ENCODE results near the gene ANKH. TPM values are rescaled to one million over a fixed set of nuclear protein-coding genes. Genes with fewer than 3 reads are reported as not detected.

The ANKH gene
- total RNA-seq, 1 experiment from 2014 or later, result 65.2 TPM

- Histone ChIP-seq H3K36me3 (ENCODE audit: control insufficient read depth in 1 of 2, insufficient read depth in 2 of 2, low read length in 2 of 2) (peaks cover 0 to 20% of the 10 kb centered on the region in 2 experiments), H2AFZ (ENCODE audit: low read depth, low read length, poor library complexity, severe bottlenecking) (no peak overlapping the region), H3K4me1 (ENCODE audit: control insufficient read depth in 1 of 2, insufficient read depth in 2 of 2, low read length in 2 of 2) (no peaks in the 10 kb centered on the region), H3K4me2 (ENCODE audit: low read length) (no peak overlapping the region), H3K27me3 (ENCODE audit: insufficient read depth, low read length) (no peaks in the 10 kb centered on the region), H4K20me1 (ENCODE audit: insufficient read depth) (no peaks in the 10 kb centered on the region), H3K9me2 (ENCODE audit: insufficient read depth) (no peaks in the 10 kb centered on the region), H3K9me3 (ENCODE audit: control insufficient read depth in 1 of 2, insufficient read depth in 1 of 2, low read depth in 1 of 2, low read length in 2 of 2) (no peaks in the 10 kb centered on the region), H3K9ac (ENCODE audit: low read length) (no peak overlapping the region), H3K4me3 (replicated peaks in 1 of 2; ENCODE audit: low read depth in 1 of 2, low read length in 2 of 2) (no peak overlapping the region), H3K79me2 (ENCODE audit: insufficient read depth, low read length) (no peaks in the 10 kb centered on the region), H3K27ac (ENCODE audit: low read depth, low read length) (no peak overlapping the region)
- CTCF ChIA-PET, result no interaction called here
- POLR2A ChIA-PET, result no interaction called here
- DNase-seq (ENCODE audit: low read depth, low spot score) (no peak), ATAC-seq (no peak)
- RAD21 ChIA-PET (ENCODE audit: low non-redundant PET in 1 of 2, low total read pairs in 2 of 2, uncharacterized antibody in 2 of 2, unreplicated experiment in 2 of 2), result no interaction called here
- TF ChIP-seq ZNF274 (IDR thresholded peaks at IDR 0.05; ENCODE audit: low read depth, low read length), result no peak
- TF ChIP-seq ZBTB33 (IDR thresholded peaks at IDR 0.05; ENCODE audit: extremely low read depth, insufficient replicate concordance, low read length), result no peak
- no peak for TF ChIP-seq ELF1 (IDR thresholded peaks at IDR 0.05; ENCODE audit: borderline replicate concordance, low read depth)
- TF ChIP-seq POLR2AphosphoS5 (IDR thresholded peaks at IDR 0.05; ENCODE audit: low read depth, low read length), result no peak
- TF ChIP-seq POLR2A (IDR thresholded peaks at IDR 0.05; ENCODE audit: borderline replicate concordance, extremely low read depth, insufficient read depth, insufficient read length), result no peak
- TF ChIP-seq CBX3 (IDR thresholded peaks at IDR 0.05; ENCODE audit: low read depth), result no peak
- TF ChIP-seq, protein P1, sequence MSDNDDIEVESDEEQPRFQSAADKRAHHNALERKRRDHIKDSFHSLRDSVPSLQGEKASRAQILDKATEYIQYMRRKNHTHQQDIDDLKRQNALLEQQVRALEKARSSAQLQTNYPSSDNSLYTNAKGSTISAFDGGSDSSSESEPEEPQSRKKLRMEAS (IDR thresholded peaks at IDR 0.05), result no peak
- TF ChIP-seq SRF (IDR thresholded peaks at IDR 0.05; ENCODE audit: low read depth), result no peak
- no peak for TF ChIP-seq EGR1 (IDR thresholded peaks at IDR 0.05; ENCODE audit: low read depth)
- TF ChIP-seq ZFX (IDR thresholded peaks at IDR 0.05), result no peak
- TF ChIP-seq ATF3 (IDR thresholded peaks at IDR 0.05), result no peak
- no peak for TF ChIP-seq CTCF (IDR thresholded peaks at IDR 0.05 in 2 of 3, conservative IDR thresholded peaks at IDR 0.05 in 1 of 3; ENCODE audit: borderline replicate concordance in 1 of 3, insufficient read depth in 1 of 3, low read depth in 2 of 3, low read length in 2 of 3)
- TF ChIP-seq FOSL1 (IDR thresholded peaks at IDR 0.05; ENCODE audit: low read depth), result no peak
- TF ChIP-seq JUND (IDR thresholded peaks at IDR 0.05), result no peak
- TF ChIP-seq RAD21 (IDR thresholded peaks at IDR 0.05; ENCODE audit: low read depth), result no peak
- TF ChIP-seq SIN3A (IDR thresholded peaks at IDR 0.05; ENCODE audit: low read depth), result no peak
- no TSS peak for BruUV-seq (replicated peaks)
- intact Hi-C loops (cut with micrococcal nuclease), result no loop called here
These were observed 161.1 kb downstream of the ANKH start for GRCh38 chr5:14710313-14710994.
